HUES48 (cell line): Measurements from ENCODE around the gene CKMT2.

Source experiments
- H3K27ac ChIP-seq: one replicate; pipeline ENCODE4 v1.7.0; 2013; ENCODE audit warnings: low read depth, low read length, inconsistent platforms
- H3K27me3 ChIP-seq: 2 replicates; pipeline ENCODE4 v1.6.1; 2013; ENCODE audit warnings: mild to moderate bottlenecking, low read length; ENCODE audit not compliant: control insufficient read depth, insufficient read depth
- H3K36me3 ChIP-seq: 2 replicates; pipeline ENCODE4 v1.6.1; 2013; ENCODE audit warnings: low read length; ENCODE audit not compliant: control insufficient read depth, insufficient read depth
- H3K4me1 ChIP-seq: 2 replicates; pipeline ENCODE4 v1.6.1; 2013; ENCODE audit warnings: mild to moderate bottlenecking, low read length; ENCODE audit not compliant: control insufficient read depth, insufficient read depth
- H3K4me3 ChIP-seq: 2 replicates; pipeline ENCODE4 v1.5.1; 2013; ENCODE audit warnings: mild to moderate bottlenecking, low read depth, low read length
- H3K9ac ChIP-seq: 2 replicates; pipeline ENCODE4 v1.6.1; 2013; ENCODE audit warnings: mild to moderate bottlenecking, low read depth, low read length, moderate library complexity
- H3K9me3 ChIP-seq: 2 replicates; pipeline ENCODE4 v1.6.1; 2013; ENCODE audit warnings: low read length; ENCODE audit not compliant: control insufficient read depth, insufficient read depth

The CKMT2 gene

GRCh38 chr5:81233080-81233634 lies at the start of gene CKMT2:
Gene CKMT2, plus strand, starts transcription at chr5:81233322. Its CDS starts 17,811 bp downstream, at chr5:81251133.
- H3K9ac ChIP-seq = peak within 1 kb of the TSS; percentile 71
- no peaks in the 10 kb centered on the region for H3K27me3 ChIP-seq
- peak within 1 kb of the TSS; percentile 81 for H3K27ac ChIP-seq
- no peaks in the 10 kb centered on the region for H3K9me3 ChIP-seq
- peaks cover 17% of the 10 kb centered on the region for H3K4me1 ChIP-seq
- H3K4me3 ChIP-seq = peak within 1 kb of the TSS; percentile 77
- H3K36me3 ChIP-seq = no peaks in the 10 kb centered on the region

- no peak overlapping the region for H3K9ac ChIP-seq
- H3K36me3 ChIP-seq = no peaks in the 10 kb centered on the region; the same call in 1 of the 2 replicates
- H3K27me3 ChIP-seq = no peaks in the 10 kb centered on the region
- no peaks in the 10 kb centered on the region for H3K9me3 ChIP-seq
- peaks cover 13% of the 10 kb centered on the region for H3K4me1 ChIP-seq
- H3K4me3 ChIP-seq = no peak overlapping the region
- H3K27ac ChIP-seq = no peak overlapping the region
Measured at GRCh38 chr5:81183811-81184748, 49.0 kb upstream of the CKMT2 start.

- no peaks in the 10 kb centered on the region; the same call in 1 of the 2 replicates for H3K36me3 ChIP-seq
- H3K9ac ChIP-seq = no peak overlapping the region
- H3K4me1 ChIP-seq = peaks cover 13% of the 10 kb centered on the region
- H3K9me3 ChIP-seq = no peaks in the 10 kb centered on the region
- H3K27ac ChIP-seq = no peak overlapping the region
- no peak overlapping the region for H3K4me3 ChIP-seq
- H3K27me3 ChIP-seq = no peaks in the 10 kb centered on the region
Measured at GRCh38 chr5:81184749-81185110, 48.4 kb upstream of the CKMT2 start.

GRCh38 chr5:81187885-81188284 lies 45.2 kb upstream of the CKMT2 start:
- Histone ChIP-seq H3K36me3 (no peaks in the 10 kb centered on the region), H3K4me3 (no peak overlapping the region), H3K27me3 (no peaks in the 10 kb centered on the region), H3K27ac (no peak overlapping the region), H3K9me3 (no peaks in the 10 kb centered on the region), H3K4me1 (peaks cover 5% of the 10 kb centered on the region), H3K9ac (no peak overlapping the region)

- Histone ChIP-seq H3K9me3 (no peaks in the 10 kb centered on the region), H3K36me3 (no peaks in the 10 kb centered on the region), H3K27ac (no peak overlapping the region), H3K4me3 (no peak overlapping the region), H3K9ac (no peak overlapping the region), H3K4me1 (peaks cover 5% of the 10 kb centered on the region), H3K27me3 (no peaks in the 10 kb centered on the region)
Measured at GRCh38 chr5:81188962-81189361, 44.2 kb upstream of the CKMT2 start.

- Histone ChIP-seq H3K9me3 (no peaks in the 10 kb centered on the region), H3K27me3 (no peaks in the 10 kb centered on the region), H3K9ac (no peak overlapping the region), H3K27ac (no peak overlapping the region), H3K36me3 (no peaks in the 10 kb centered on the region), H3K4me1 (peaks cover 12% of the 10 kb centered on the region), H3K4me3 (no peak overlapping the region)
Measured at GRCh38 chr5:81189875-81190498, 43.1 kb upstream of the CKMT2 start.

GRCh38 chr5:81191726-81192372 lies 41.3 kb upstream of the CKMT2 start:
- no peaks in the 10 kb centered on the region for H3K9me3 ChIP-seq
- H3K4me3 ChIP-seq = no peak overlapping the region
- no peaks in the 10 kb centered on the region for H3K36me3 ChIP-seq
- H3K27ac ChIP-seq = no peak overlapping the region
- H3K27me3 ChIP-seq = no peaks in the 10 kb centered on the region
- no peak overlapping the region for H3K9ac ChIP-seq
- H3K4me1 ChIP-seq = peaks cover 12% of the 10 kb centered on the region

GRCh38 chr5:81192373-81192750 lies 40.8 kb upstream of the CKMT2 start:
- H3K4me3 ChIP-seq = no peak overlapping the region
- peaks cover 12% of the 10 kb centered on the region for H3K4me1 ChIP-seq
- no peak overlapping the region for H3K9ac ChIP-seq
- H3K27ac ChIP-seq = no peak overlapping the region
- no peaks in the 10 kb centered on the region for H3K36me3 ChIP-seq
- no peaks in the 10 kb centered on the region for H3K9me3 ChIP-seq
- no peaks in the 10 kb centered on the region for H3K27me3 ChIP-seq

GRCh38 chr5:81194633-81195334 lies 38.3 kb upstream of the CKMT2 start:
- Histone ChIP-seq H3K27me3 (no peaks in the 10 kb centered on the region), H3K9ac (no peak overlapping the region), H3K4me3 (no peak overlapping the region), H3K4me1 (peaks cover 12% of the 10 kb centered on the region), H3K36me3 (no peaks in the 10 kb centered on the region), H3K27ac (peak overlapping the region; percentile 59), H3K9me3 (no peaks in the 10 kb centered on the region)

GRCh38 chr5:81195335-81195929 lies 37.7 kb upstream of the CKMT2 start:
- Histone ChIP-seq H3K36me3 (no peaks in the 10 kb centered on the region), H3K4me3 (no peak overlapping the region), H3K27me3 (no peaks in the 10 kb centered on the region), H3K9ac (no peak overlapping the region), H3K4me1 (peaks cover 12% of the 10 kb centered on the region), H3K9me3 (no peaks in the 10 kb centered on the region), H3K27ac (no peak overlapping the region)
